HEK293 (cell line): Measurements from ENCODE around the gene TPO.

Experiments
- CTCF ChIA-PET: fragments of 350-600 bp; formaldehyde crosslinking; extraction: SDS; loops from one replicate; lab custom pipeline; 2021; ENCODE audit warnings: antibody characterized with exemption; lab: Yijun Ruan, JAX
- POLR2A ChIA-PET: fragments of 300-600 bp; formaldehyde crosslinking; extraction: SDS; loops from one replicate; lab custom pipeline; 2020; ENCODE audit warnings: antibody characterized with exemption, inconsistent platforms; lab: Yijun Ruan, JAX
- H3K27ac ChIP-seq: fragments of 200-500 bp; sonication (Bioruptor generic); 2 replicates; pipeline ENCODE4 v1.5.1; 2014; ENCODE audit warnings: low read depth, low read length, control low read depth, inconsistent platforms; ENCODE audit errors: extremely low read depth
- H3K36me3 ChIP-seq, 2 experiments: fragments of 200-500 bp in 1 of 2; sonication (Bioruptor generic) in 1 of 2; 1 replicate in 1 of 2; 2 replicates in 1 of 2; pipeline ENCODE4 v1.5.1; 2014 to 2017; ENCODE audit warnings: inconsistent platforms in 2 of 2, low read length in 2 of 2; ENCODE audit not compliant: control insufficient read depth in 2 of 2, insufficient read depth in 1 of 2
- H3K4me1 ChIP-seq: fragments of 200-500 bp; sonication (Bioruptor generic); 2 replicates; pipeline ENCODE4 v1.5.1; 2014; ENCODE audit warnings: mild to moderate bottlenecking, low read length, inconsistent platforms; ENCODE audit not compliant: control insufficient read depth, insufficient read depth
- H3K4me3 ChIP-seq: 2 replicates; pipeline ENCODE4 v1.5.1; 2011; ENCODE audit warnings: low read depth, mild to moderate bottlenecking, control low read depth, low read length, moderate library complexity
- H3K9me3 ChIP-seq: fragments of 200-500 bp; sonication (Bioruptor generic); 2 replicates; pipeline ENCODE4 v1.5.1; 2014; ENCODE audit warnings: low read depth, low read length, inconsistent platforms; ENCODE audit not compliant: control insufficient read depth, insufficient read depth
- BCL11B ChIP-seq: fragments of 450-650 bp; formaldehyde crosslinking; IDR thresholded peaks from 2 replicates; pipeline ENCODE4 v1.5.1; 2016; ENCODE audit warnings: low read depth, missing biosample characterization, missing genetic modification characterization
- KLF8 ChIP-seq: fragments of 450-650 bp; formaldehyde crosslinking; IDR thresholded peaks from 2 replicates; pipeline ENCODE4 v1.5.1; 2016; ENCODE audit warnings: missing biosample characterization, missing genetic modification characterization
- SCRT2 ChIP-seq: fragments of 450-650 bp; formaldehyde crosslinking; IDR thresholded peaks from 2 replicates; pipeline ENCODE4 v1.5.1; 2016; ENCODE audit warnings: missing biosample characterization, missing genetic modification characterization
- SETDB1 ChIP-seq: IDR thresholded peaks from one replicate; pipeline ENCODE4 v1.6.1; 2017; ENCODE audit warnings: mild to moderate bottlenecking, low read length, moderate library complexity, mixed read lengths; ENCODE audit not compliant: insufficient read length
- TRIM28 ChIP-seq: IDR thresholded peaks from 2 replicates; pipeline ENCODE4 v1.6.1; 2011; ENCODE audit warnings: low read length, control low read depth, borderline replicate concordance
- WT1 ChIP-seq: fragments of 450-650 bp; formaldehyde crosslinking; IDR thresholded peaks from 2 replicates; pipeline ENCODE4 v1.5.1; 2016; ENCODE audit warnings: missing biosample characterization, missing genetic modification characterization
- ZBTB1 ChIP-seq: fragments of 450-650 bp; formaldehyde crosslinking; IDR thresholded peaks from 2 replicates; pipeline ENCODE4 v1.5.1; 2016; ENCODE audit warnings: missing biosample characterization, missing genetic modification characterization
- ZFHX2 ChIP-seq: fragments of 450-650 bp; formaldehyde crosslinking; conservative IDR thresholded peaks from 2 replicates; pipeline ENCODE4 v1.5.1; 2016; ENCODE audit warnings: missing biosample characterization, missing genetic modification characterization
- ZNF10 ChIP-seq: fragments of 450-650 bp; formaldehyde crosslinking; IDR thresholded peaks from 2 replicates; pipeline ENCODE4 v1.5.1; 2017; ENCODE audit warnings: missing biosample characterization, missing genetic modification characterization
- ZNF112 ChIP-seq: fragments of 450-650 bp; formaldehyde crosslinking; IDR thresholded peaks from 2 replicates; pipeline ENCODE4 v1.5.0; 2017; ENCODE audit warnings: missing biosample characterization, missing genetic modification characterization
- ZNF121 ChIP-seq: fragments of 450-650 bp; formaldehyde crosslinking; IDR thresholded peaks from 2 replicates; pipeline ENCODE4 v1.5.1; 2016; ENCODE audit warnings: missing biosample characterization, missing genetic modification characterization
- ZNF169 ChIP-seq: fragments of 450-650 bp; formaldehyde crosslinking; IDR thresholded peaks from 2 replicates; pipeline ENCODE4 v1.5.1; 2016; ENCODE audit warnings: missing biosample characterization, missing genetic modification characterization
- ZNF302 ChIP-seq: fragments of 450-650 bp; formaldehyde crosslinking; IDR thresholded peaks from 2 replicates; pipeline ENCODE4 v1.5.1; 2016; ENCODE audit warnings: missing biosample characterization, missing genetic modification characterization, low read depth
- ZNF37A ChIP-seq: fragments of 450-650 bp; IDR thresholded peaks from 2 replicates; pipeline ENCODE4 v1.5.1; 2018; ENCODE audit warnings: missing biosample characterization, missing genetic modification characterization
- ZNF514 ChIP-seq: fragments of 450-650 bp; formaldehyde crosslinking; IDR thresholded peaks from 2 replicates; pipeline ENCODE4 v1.5.1; 2016; ENCODE audit warnings: missing biosample characterization, missing genetic modification characterization
- ZNF558 ChIP-seq: fragments of 450-650 bp; formaldehyde crosslinking; IDR thresholded peaks from 2 replicates; pipeline ENCODE4 v1.5.1; 2016; ENCODE audit warnings: missing biosample characterization, missing genetic modification characterization
- ZNF768 ChIP-seq: fragments of 450-650 bp; formaldehyde crosslinking; IDR thresholded peaks from 2 replicates; pipeline ENCODE4 v1.5.1; 2018; ENCODE audit warnings: missing biosample characterization, mild to moderate bottlenecking, missing genetic modification characterization
- ZNF792 ChIP-seq: fragments of 450-650 bp; formaldehyde crosslinking; IDR thresholded peaks from 2 replicates; pipeline ENCODE4 v1.5.1; 2016; ENCODE audit warnings: missing biosample characterization, missing genetic modification characterization
- ZSCAN30 ChIP-seq: fragments of 450-650 bp; IDR thresholded peaks from 2 replicates; pipeline ENCODE4 v1.5.1; 2018; ENCODE audit warnings: missing biosample characterization, mild to moderate bottlenecking, missing genetic modification characterization, moderate library complexity
- TF ChIP-seq, protein P1 (sequence below): fragments of 450-650 bp; formaldehyde crosslinking; IDR thresholded peaks from 2 replicates; pipeline ENCODE4 v1.5.1; 2016; ENCODE audit warnings: missing biosample characterization, missing genetic modification characterization
- TF ChIP-seq, protein P2 (sequence below): fragments of 450-650 bp; formaldehyde crosslinking; conservative IDR thresholded peaks from 2 replicates; pipeline ENCODE4 v1.5.1; 2016; ENCODE audit warnings: low read depth, missing biosample characterization, missing genetic modification characterization
- TF ChIP-seq, protein P3 (sequence below): fragments of 450-650 bp; formaldehyde crosslinking; IDR thresholded peaks from 2 replicates; pipeline ENCODE4 v1.5.1; 2016; ENCODE audit warnings: missing biosample characterization, missing genetic modification characterization
- TF ChIP-seq, protein P4 (sequence below): fragments of 450-650 bp; formaldehyde crosslinking; IDR thresholded peaks from 2 replicates; pipeline ENCODE4 v1.5.1; 2017; ENCODE audit warnings: missing biosample characterization, missing genetic modification characterization

TPO gene

DNA sequence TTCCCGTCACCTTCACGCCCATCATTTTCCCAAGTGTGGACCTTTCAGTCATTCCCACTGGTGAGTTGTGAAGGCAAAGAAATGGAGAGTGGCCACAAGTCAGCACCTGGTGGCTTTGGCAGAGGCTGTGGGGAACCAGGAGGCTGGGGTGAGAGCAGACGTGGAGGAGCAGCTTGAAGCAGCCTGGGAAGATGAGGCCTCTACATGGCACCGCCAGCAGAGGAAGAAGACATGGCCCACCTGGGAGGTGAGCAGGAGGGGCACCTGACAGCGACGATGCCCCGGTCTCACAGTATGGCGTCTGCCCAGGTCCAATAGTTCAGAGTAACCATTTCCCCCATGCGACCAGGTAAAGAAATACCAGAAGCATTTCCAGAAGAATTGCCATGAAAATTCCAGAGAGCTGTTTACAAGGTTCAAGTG is 69.0 kb downstream of the TPO start (continued):
- TF ChIP-seq ZNF112 (tag by site-specific recombination) = no peak
- TF ChIP-seq SCRT2 (tag by site-specific recombination) = no peak
- no peak for TF ChIP-seq ZNF37A (tag by site-specific recombination)
- no peak for TF ChIP-seq ZNF169
- TF ChIP-seq ZFHX2 (tag by site-specific recombination) = no peak

DNA sequence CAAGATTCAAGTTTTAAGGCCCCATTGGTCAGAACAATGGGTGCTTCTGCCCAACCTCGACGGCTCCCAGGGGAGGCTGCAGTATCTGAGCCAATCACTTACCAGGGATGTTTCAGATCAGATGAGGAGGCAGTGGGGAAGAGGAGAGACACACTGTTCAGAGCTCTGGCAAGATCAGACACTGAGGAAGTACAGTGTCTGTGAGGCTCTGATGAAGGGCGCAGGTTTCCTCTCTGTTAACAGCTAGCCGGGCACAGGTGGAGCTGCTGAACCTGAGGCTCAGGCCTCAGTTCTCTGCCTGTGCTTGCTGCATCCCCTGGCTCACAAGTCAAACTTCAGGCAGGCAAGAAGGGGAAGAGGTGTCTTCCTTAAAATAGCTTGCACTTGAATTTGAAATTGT is 69.7 kb downstream of the TPO start:
- H3K9me3 ChIP-seq = no peaks in the 10 kb centered on the region
- no peaks in the 10 kb centered on the region for H3K4me1 ChIP-seq
- POLR2A ChIA-PET = no interaction called here
- no peak for TF ChIP-seq ZNF10 (tag by site-specific recombination)
- no peak for TF ChIP-seq ZNF112 (tag by site-specific recombination)
- TF ChIP-seq, protein P1, sequence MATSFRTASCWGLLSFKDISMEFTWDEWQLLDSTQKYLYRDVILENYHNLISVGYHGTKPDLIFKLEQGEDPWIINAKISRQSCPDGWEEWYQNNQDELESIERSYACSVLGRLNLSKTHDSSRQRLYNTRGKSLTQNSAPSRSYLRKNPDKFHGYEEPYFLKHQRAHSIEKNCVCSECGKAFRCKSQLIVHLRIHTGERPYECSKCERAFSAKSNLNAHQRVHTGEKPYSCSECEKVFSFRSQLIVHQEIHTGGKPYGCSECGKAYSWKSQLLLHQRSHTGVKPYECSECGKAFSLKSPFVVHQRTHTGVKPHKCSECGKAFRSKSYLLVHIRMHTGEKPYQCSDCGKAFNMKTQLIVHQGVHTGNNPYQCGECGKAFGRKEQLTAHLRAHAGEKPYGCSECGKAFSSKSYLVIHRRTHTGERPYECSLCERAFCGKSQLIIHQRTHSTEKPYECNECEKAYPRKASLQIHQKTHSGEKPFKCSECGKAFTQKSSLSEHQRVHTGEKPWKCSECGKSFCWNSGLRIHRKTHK (tag by site-specific recombination) = no peak
- no peak for TF ChIP-seq ZSCAN30 (tag by site-specific recombination)
- no peak for TF ChIP-seq ZNF558 (tag by site-specific recombination)
- TF ChIP-seq, protein P2, sequence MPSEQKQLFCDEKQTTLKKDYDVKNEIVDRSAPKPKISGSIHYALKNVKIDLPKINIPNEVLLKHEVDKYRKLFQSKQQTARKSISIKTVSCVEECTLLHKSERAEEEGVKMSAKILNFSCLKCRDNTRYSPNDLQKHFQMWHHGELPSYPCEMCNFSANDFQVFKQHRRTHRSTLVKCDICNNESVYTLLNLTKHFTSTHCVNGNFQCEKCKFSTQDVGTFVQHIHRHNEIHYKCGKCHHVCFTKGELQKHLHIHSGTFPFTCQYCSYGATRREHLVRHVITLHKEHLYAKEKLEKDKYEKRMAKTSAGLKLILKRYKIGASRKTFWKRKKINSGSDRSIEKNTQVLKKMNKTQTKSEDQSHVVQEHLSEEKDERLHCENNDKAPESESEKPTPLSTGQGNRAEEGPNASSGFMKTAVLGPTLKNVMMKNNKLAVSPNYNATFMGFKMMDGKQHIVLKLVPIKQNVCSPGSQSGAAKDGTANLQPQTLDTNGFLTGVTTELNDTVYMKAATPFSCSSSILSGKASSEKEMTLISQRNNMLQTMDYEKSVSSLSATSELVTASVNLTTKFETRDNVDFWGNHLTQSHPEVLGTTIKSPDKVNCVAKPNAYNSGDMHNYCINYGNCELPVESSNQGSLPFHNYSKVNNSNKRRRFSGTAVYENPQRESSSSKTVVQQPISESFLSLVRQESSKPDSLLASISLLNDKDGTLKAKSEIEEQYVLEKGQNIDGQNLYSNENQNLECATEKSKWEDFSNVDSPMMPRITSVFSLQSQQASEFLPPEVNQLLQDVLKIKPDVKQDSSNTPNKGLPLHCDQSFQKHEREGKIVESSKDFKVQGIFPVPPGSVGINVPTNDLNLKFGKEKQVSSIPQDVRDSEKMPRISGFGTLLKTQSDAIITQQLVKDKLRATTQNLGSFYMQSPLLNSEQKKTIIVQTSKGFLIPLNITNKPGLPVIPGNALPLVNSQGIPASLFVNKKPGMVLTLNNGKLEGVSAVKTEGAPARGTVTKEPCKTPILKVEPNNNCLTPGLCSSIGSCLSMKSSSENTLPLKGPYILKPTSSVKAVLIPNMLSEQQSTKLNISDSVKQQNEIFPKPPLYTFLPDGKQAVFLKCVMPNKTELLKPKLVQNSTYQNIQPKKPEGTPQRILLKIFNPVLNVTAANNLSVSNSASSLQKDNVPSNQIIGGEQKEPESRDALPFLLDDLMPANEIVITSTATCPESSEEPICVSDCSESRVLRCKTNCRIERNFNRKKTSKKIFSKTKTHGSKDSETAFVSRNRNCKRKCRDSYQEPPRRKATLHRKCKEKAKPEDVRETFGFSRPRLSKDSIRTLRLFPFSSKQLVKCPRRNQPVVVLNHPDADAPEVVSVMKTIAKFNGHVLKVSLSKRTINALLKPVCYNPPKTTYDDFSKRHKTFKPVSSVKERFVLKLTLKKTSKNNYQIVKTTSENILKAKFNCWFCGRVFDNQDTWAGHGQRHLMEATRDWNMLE (tag by site-specific recombination) = no peak
- no peak for TF ChIP-seq BCL11B (tag by site-specific recombination)
- TF ChIP-seq, protein P3, sequence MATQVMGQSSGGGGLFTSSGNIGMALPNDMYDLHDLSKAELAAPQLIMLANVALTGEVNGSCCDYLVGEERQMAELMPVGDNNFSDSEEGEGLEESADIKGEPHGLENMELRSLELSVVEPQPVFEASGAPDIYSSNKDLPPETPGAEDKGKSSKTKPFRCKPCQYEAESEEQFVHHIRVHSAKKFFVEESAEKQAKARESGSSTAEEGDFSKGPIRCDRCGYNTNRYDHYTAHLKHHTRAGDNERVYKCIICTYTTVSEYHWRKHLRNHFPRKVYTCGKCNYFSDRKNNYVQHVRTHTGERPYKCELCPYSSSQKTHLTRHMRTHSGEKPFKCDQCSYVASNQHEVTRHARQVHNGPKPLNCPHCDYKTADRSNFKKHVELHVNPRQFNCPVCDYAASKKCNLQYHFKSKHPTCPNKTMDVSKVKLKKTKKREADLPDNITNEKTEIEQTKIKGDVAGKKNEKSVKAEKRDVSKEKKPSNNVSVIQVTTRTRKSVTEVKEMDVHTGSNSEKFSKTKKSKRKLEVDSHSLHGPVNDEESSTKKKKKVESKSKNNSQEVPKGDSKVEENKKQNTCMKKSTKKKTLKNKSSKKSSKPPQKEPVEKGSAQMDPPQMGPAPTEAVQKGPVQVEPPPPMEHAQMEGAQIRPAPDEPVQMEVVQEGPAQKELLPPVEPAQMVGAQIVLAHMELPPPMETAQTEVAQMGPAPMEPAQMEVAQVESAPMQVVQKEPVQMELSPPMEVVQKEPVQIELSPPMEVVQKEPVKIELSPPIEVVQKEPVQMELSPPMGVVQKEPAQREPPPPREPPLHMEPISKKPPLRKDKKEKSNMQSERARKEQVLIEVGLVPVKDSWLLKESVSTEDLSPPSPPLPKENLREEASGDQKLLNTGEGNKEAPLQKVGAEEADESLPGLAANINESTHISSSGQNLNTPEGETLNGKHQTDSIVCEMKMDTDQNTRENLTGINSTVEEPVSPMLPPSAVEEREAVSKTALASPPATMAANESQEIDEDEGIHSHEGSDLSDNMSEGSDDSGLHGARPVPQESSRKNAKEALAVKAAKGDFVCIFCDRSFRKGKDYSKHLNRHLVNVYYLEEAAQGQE (tag by site-specific recombination) = no peak
- no peak for TF ChIP-seq ZBTB1
- TF ChIP-seq ZNF768 (tag by site-specific recombination) = no peak
- TF ChIP-seq, protein P4, sequence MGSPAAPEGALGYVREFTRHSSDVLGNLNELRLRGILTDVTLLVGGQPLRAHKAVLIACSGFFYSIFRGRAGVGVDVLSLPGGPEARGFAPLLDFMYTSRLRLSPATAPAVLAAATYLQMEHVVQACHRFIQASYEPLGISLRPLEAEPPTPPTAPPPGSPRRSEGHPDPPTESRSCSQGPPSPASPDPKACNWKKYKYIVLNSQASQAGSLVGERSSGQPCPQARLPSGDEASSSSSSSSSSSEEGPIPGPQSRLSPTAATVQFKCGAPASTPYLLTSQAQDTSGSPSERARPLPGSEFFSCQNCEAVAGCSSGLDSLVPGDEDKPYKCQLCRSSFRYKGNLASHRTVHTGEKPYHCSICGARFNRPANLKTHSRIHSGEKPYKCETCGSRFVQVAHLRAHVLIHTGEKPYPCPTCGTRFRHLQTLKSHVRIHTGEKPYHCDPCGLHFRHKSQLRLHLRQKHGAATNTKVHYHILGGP (tag by site-specific recombination) = no peak
- no peak for TF ChIP-seq ZNF792
- no peak for TF ChIP-seq SETDB1
- no peak for TF ChIP-seq ZNF302 (tag by site-specific recombination)
- TF ChIP-seq ZNF514 = no peak
- no peak for TF ChIP-seq ZNF121 (tag by site-specific recombination)
- no peak for TF ChIP-seq KLF8 (tag by site-specific recombination)
- TF ChIP-seq TRIM28 = no peak
- no peak for TF ChIP-seq WT1
- no peak overlapping the region for H3K4me3 ChIP-seq
- no peaks in the 10 kb centered on the region for H3K36me3 ChIP-seq
- H3K27ac ChIP-seq = no peak overlapping the region
- CTCF ChIA-PET = no interaction called here
